ENCODE results near the gene PGBD5. TPM values are rescaled to one million over a fixed set of nuclear protein-coding genes. Genes with fewer than 3 reads are reported as not detected.

The PGBD5 gene
- polyA plus RNA-seq, 1 of the 3 experiments (the other 2 are of a cell fraction) = 0.15 TPM

DNA sequence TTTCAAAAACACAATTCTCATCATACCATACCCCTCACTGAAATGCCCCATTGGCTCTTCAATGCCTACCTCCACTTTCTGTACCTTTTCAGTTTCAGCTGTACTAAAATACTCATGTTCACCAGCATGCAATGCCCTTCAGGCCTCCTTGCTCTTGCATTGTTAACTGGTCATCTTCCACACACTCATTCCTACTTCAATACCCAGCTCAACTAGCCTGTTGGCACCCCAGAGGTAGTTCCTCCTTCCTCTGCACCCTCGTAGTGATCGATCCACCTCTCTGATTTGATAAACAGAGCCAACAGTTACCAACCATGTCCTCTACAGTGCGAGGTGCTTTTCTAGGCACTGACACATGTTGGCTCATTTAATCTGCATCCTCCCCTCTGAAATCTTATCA is 46.7 kb downstream of the PGBD5 start:
- WGBS (ENCODE audit: low lambda C conversion rate) = 12% methylated on average over 3 of the region's 3 CpGs
- POLR2A ChIA-PET = no interaction called here

More for the DNA sequence above, 46.7 kb downstream of the PGBD5 start:
- Histone ChIP-seq H3K27me3 (ENCODE audit: insufficient read depth) (no peaks in the 10 kb centered on the region), H3K9ac (no peak overlapping the region), H3K4me2 (no peak overlapping the region), H4K20me1 (ENCODE audit: insufficient read depth) (no peaks in the 10 kb centered on the region), H3K79me2 (ENCODE audit: insufficient read depth) (no peaks in the 10 kb centered on the region), H3K36me3 (replicated peaks in 1 of 2; ENCODE audit: control insufficient read depth in 1 of 2, insufficient read depth in 2 of 2, low read length in 1 of 2) (no peaks in the 10 kb centered on the region), H3K9me3 (no peaks in the 10 kb centered on the region), H3K27ac (ENCODE audit: low read depth in 2 of 2, low read length in 1 of 2) (peak overlapping the region in 1 of 2 experiments; percentile 85; a peak in 2 of 4 replicates), H3K4me3 (ENCODE audit: low read depth in 2 of 2, low read length in 1 of 2) (no peak overlapping the region), H3F3A (replicated peaks; ENCODE audit: insufficient read depth) (no peaks in the 10 kb centered on the region), H3K9me2 (no peaks in the 10 kb centered on the region), H2AFZ (ENCODE audit: low read depth) (no peak overlapping the region), H3K4me1 (ENCODE audit: control insufficient read depth in 1 of 2, insufficient read depth in 2 of 2, low read depth in 1 of 2, low read length in 1 of 2) (peaks cover 0 to 48% of the 10 kb centered on the region in 2 experiments; a peak in 2 of 4 replicates)
- CTCF ChIA-PET = interaction anchor here (1.2 kb wide), 1 partner anchor 47 kb away, joined by 4 read pairs; the partner anchor contains the start of gene PGBD5
- no peak for TF ChIP-seq NRF1 (IDR thresholded peaks at IDR 0.05; ENCODE audit: low read depth, low read length)
- TF ChIP-seq SIN3A (IDR thresholded peaks at IDR 0.05; ENCODE audit: borderline replicate concordance, low read depth, low read length) = no peak
- TF ChIP-seq GATA2 (CRISPR knock-in tag; IDR thresholded peaks at IDR 0.05) = no peak
- TF ChIP-seq RCOR1 (IDR thresholded peaks at IDR 0.05; ENCODE audit: low read length) = no peak
- TF ChIP-seq MXI1 (IDR thresholded peaks at IDR 0.05; ENCODE audit: low read depth, low read length) = no peak
- no peak for TF ChIP-seq RXRA (IDR thresholded peaks at IDR 0.05; ENCODE audit: borderline replicate concordance, low read depth)
- TF ChIP-seq TAF1 (IDR thresholded peaks at IDR 0.05; ENCODE audit: borderline replicate concordance, low read depth, low read length) = no peak
- TF ChIP-seq YY1 (IDR thresholded peaks at IDR 0.05; ENCODE audit: low read depth) = no peak
- no peak for TF ChIP-seq GABPA (IDR thresholded peaks at IDR 0.05; ENCODE audit: low read depth)
- TF ChIP-seq TEAD4 (IDR thresholded peaks at IDR 0.05; ENCODE audit: borderline replicate concordance, insufficient read depth) = no peak
- no peak for TF ChIP-seq NFIC (IDR thresholded peaks at IDR 0.05; ENCODE audit: borderline replicate concordance)
- TF ChIP-seq FOSL2 (IDR thresholded peaks at IDR 0.05; ENCODE audit: borderline replicate concordance, low read depth) = no peak
- no peak for TF ChIP-seq POLR2AphosphoS5 (IDR thresholded peaks at IDR 0.05; ENCODE audit: low read depth, low read length)
- TF ChIP-seq EP300 (IDR thresholded peaks at IDR 0.05; ENCODE audit: borderline replicate concordance in 1 of 2, low read depth in 1 of 2, low read length in 1 of 2) = no peak
- TF ChIP-seq, protein P1, sequence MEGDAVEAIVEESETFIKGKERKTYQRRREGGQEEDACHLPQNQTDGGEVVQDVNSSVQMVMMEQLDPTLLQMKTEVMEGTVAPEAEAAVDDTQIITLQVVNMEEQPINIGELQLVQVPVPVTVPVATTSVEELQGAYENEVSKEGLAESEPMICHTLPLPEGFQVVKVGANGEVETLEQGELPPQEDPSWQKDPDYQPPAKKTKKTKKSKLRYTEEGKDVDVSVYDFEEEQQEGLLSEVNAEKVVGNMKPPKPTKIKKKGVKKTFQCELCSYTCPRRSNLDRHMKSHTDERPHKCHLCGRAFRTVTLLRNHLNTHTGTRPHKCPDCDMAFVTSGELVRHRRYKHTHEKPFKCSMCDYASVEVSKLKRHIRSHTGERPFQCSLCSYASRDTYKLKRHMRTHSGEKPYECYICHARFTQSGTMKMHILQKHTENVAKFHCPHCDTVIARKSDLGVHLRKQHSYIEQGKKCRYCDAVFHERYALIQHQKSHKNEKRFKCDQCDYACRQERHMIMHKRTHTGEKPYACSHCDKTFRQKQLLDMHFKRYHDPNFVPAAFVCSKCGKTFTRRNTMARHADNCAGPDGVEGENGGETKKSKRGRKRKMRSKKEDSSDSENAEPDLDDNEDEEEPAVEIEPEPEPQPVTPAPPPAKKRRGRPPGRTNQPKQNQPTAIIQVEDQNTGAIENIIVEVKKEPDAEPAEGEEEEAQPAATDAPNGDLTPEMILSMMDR (IDR thresholded peaks at IDR 0.05) = no peak
- TF ChIP-seq, protein P2, sequence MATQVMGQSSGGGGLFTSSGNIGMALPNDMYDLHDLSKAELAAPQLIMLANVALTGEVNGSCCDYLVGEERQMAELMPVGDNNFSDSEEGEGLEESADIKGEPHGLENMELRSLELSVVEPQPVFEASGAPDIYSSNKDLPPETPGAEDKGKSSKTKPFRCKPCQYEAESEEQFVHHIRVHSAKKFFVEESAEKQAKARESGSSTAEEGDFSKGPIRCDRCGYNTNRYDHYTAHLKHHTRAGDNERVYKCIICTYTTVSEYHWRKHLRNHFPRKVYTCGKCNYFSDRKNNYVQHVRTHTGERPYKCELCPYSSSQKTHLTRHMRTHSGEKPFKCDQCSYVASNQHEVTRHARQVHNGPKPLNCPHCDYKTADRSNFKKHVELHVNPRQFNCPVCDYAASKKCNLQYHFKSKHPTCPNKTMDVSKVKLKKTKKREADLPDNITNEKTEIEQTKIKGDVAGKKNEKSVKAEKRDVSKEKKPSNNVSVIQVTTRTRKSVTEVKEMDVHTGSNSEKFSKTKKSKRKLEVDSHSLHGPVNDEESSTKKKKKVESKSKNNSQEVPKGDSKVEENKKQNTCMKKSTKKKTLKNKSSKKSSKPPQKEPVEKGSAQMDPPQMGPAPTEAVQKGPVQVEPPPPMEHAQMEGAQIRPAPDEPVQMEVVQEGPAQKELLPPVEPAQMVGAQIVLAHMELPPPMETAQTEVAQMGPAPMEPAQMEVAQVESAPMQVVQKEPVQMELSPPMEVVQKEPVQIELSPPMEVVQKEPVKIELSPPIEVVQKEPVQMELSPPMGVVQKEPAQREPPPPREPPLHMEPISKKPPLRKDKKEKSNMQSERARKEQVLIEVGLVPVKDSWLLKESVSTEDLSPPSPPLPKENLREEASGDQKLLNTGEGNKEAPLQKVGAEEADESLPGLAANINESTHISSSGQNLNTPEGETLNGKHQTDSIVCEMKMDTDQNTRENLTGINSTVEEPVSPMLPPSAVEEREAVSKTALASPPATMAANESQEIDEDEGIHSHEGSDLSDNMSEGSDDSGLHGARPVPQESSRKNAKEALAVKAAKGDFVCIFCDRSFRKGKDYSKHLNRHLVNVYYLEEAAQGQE (IDR thresholded peaks at IDR 0.05; ENCODE audit: low read depth, low read length) = no peak
- DNase-seq = no peak

All from SK-N-SH (cell line).